ENCODE results near the gene EXOC7.

Gene EXOC7

DNA sequence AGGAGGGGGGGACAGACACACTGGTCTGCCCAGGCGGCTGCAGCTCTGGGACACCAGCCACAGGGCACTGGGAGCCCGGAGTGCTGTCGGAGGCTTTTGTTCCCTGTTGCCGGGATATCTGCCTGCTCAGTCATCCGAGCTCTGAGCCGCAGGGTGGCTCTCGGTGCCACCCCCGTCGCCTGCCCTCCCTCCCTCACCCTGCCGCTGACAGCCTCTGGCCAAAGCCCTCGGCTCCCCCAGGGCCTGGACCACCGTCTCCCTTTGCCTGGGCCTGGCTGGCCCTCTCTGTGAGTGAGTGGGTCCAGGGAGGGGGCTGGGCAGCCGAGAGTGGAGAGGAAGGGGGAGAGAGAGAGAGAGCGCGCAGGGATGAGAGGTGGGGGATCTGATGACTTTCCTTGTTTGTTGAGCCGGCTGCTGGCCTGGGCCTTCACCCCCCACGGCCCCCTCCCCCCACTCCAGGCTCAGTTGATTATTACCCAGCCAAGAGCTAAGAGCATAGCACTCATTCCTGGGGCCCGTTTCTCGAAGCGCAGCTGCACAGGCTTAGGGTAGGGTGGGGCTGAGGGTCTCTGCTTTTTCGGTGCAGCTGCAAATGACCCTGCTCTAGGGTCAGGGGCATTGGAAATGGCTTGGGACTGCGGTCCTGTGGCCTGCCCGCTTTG lies 34.8 kb upstream of the EXOC7 start:
- no peak for DNase-seq

DNA sequence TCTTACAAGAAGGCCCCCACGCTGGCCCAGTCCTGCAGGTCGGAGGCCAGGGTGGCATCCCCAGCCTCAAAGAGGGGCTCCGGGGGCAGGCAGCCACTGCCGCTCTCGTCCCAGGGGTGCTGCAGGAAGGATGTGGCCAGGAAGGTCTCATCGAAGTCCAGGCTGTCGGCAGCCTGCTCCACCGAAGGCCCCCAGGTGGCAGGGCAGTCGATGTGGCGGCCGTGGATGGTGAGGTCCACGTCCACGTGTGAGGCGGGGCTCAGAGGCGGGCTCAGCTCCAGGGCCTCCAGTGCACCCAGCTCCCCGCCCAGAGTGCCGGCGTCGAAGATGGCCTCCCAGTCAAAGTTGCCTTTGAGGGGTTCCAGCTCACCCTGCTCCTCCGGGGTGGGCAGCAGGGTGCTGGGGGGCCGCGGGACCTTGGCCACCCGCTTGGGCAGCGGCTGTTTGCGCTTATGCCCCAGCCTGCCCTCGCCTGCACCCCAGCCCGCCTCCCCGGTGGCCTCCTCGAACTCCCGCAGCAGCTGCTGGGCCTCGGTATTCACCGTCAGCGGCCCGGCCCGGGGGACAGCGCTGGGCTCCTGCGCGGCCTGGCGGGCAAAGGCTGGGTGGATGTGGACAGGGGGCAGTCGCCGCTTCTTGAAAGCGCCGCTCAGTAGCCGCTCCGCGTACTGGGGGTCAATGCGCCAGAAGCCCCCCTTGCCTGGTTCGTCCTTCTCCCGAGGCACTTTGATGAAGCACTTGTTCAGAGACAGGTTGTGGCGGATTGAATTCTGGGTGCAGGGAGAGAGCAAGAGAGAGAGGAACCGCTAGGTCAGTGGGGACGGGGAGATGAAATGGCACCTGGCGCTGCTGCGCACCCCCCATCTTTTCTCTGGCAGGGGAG lies 34.0 kb upstream of the EXOC7 start:
- DNase-seq = no peak

DNA sequence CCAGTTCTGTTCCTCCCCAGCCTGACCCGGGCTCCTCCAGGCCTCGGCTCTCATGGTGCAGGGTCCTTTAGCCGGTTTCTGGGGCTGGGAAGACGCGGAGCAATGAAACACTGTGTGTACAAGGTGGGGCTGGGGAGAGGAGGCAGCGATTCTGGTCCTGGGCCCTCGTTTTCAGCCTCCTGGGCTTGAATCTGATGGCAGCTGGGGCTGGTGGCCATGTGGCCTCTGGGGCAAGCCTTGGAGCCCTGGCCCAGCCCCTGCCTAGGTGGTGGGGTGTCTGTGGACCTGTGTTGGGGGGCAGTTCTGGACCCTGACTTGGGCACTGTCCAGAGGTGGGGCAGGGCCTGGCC lies 33.4 kb upstream of the EXOC7 start:
- no peak for DNase-seq

DNA sequence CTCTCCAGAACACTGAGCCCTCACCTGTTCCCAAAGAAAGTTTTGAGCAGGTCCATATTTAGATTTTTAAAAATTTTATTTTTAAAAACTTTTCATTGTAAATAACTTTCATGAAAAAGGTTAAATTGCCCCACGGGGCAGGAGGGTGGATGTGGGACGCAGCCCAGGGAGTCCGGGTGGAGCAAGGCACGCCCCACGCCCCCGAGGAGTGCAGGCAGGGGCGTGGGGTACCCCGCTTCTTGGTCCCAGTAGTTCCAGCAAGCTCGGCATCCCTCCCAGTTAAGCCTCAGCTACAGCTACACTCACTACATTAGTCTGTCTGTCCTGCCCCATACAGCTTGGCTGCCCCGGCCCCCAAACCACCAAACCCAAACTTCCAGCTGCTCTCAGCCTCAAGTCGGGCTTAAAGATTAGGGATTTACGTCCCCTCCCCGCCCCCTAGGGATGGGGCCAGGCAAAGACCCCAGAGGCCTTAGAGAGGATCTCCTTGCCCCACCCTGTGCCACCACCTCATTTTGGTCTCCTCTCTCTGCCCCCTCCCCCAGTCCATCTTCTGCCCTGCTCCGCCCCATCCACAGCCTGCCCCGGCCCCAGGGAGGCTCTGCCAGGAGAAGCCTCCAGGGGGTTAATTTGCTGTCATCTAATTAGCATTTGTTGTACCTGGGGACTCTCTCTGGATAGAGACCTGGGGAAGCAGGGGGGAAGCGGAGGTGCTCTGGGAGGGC lies 32.9 kb upstream of the EXOC7 start:
- no peak for DNase-seq

DNA sequence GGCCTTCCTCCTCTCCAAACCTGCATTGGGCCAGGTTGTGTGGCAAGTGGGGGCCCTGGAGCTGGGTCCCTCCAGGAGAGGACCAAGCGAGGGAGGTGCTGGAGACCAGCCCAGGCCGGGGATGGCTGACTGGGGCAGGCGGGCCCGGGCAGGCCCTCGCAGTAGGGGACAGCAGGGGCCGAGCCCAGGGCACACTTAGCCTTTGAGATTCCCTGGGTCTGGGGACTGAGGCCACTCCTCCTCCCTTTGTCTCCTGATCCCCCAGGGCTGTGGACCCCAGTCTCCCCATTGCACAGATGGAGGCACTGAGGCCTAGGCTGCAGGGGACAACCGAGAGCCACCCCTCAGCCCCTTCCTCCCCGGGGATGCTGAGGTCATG lies 32.2 kb upstream of the EXOC7 start:
- no peak for DNase-seq

DNA sequence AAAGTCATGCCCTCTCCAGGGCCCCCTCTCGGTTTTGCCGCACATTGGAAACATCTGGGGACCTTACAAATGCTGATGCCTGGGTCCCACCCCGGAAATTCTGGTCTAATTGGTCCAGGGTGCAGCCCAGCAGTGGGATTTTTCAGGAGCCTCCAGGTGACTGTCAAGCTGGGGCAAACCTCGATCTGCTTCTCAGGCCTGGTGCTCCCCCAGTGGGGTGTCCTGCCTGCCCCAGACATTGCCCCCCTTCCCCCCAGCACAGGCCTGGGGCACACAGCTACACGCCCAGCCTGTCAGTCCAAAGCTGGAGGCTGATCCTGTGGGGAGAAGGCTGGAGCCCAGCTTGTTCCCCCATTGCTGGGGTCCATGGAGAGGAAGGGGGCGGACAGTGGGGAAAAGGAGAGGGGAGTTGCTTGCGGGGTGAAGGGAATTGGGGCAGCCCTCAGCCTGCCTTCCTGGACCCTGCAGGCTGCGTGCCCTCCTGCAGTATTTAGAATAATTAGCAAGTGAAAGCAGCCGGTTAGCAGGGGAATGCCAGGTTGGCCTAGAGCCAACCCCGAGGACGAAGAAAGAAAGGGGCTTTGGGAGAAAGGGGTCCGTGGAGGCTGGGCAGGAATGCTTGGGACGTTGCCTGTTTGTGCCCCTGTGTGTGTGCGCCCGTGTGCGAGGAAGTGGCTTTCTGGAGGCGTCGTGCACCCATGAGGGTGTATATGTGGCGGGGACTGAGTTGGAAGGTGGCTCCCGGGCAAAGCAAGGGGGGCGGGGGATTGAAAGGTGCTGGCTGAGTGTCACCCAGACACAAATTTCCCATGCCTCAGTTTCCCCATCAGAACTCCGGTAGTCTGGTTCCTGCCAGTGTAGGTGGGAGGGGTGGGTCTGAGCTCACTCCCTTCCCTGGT lies 31.6 kb upstream of the EXOC7 start:
- no peak for DNase-seq

DNA sequence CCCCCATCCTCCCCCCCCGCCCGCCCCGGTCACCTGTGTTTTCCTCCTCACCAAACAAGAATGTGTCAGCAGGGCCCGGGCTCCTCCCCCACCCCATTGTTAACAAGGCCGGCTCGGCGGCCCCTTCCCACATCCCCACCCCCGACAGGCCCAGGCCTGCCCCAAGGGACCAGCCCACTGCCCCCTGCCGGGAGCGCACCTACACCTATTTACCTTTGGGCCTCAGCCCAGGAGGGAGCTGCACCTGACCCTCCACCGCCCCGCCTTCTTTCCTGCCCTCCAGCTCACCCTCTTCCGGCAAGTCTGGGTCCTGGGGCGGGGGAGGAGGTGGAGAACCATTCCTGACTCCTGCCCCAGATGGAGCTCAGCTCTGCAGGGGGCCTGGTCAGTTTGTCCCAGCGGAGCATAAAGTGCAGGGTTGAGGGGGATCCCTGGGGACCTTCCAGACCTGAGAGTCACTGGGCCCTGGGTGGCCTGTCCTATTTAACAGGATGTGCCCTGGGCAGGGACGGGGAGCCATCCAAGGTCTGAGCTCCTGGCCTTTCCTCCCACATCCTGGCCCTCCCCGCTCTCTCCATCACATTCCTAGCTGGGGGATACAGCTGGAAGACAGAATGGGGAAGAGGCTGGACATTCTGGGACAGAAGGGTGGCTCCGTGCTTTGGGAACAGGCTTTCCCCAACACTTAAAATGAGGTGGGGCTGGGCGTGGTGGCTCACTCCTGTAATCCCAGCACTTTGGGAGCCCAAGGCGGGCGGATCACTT lies 29.2 kb upstream of the EXOC7 start:
- DNase-seq = no peak

DNA sequence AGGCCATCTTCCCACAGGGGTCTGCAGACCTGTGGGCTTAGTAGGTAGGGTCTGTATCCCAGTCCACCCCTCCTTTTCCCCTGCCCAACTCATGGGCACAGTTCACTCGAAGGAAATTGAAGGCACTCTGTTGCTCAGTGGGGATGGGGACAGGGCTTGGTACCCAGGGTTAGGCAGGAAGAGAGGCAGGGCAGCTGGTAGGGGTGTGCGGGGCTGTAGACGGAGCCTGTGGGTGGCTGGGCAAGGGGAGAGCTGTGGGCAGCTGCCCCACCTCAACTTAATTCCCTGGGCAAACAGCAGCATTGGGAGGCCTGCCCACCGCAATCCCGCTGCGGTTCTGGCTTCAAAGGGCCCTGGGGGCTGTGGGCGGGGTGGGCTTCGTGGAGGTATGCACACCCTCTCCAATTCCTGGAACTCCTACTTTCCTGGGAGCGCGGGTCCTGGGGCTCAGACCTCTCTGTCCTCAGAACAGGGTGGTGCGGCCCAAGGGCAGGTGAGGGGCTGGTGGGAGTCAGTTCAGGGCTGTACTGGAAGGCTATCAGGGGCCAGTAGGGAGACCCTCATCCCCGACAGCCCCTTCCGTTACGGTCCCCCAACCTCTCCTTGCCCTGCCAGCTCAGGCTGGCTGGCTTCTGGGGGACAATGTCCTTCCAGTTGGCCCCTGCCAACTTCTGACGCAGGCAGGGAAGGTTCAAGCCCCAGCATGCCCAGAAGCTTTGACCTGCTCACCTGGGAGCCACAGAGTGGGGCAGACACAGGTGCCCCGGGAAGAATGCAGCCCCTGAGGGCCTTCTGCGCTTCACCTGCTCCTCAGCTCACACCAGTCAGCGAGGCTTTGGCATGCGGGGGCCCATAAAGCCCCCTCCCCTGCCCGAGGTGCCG lies 28.3 kb upstream of the EXOC7 start:
- DNase-seq = no peak

DNA sequence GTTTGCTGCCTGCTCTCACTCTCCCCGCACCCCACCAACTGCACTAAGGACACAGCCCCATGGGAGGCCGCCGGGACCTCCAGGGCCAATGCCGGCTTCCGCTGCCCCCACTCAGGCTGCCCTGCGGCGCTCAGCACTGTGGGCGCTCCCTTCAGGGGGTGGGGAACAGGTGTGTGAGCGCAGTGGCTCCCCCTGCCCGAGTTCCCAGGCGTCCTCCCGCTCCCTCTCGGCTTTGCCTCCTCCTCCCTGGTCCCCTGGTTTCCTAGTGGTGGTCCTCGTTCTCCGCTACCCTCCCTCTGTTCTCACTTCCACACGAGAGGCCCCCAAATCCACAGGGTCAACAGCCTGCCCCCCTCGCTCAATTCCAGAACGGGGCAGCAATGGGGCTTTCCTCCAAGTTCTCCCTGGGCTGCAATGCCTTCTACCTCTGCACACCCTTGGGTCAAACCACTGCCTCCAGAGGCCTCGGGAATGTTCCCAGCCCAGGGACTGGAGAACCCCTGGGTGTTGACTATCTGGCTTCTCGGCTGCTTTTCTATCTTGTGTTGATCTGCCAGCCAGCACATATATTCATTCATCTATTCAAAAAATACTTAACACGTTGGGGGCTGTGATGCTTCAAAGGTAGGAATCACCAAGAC lies 27.6 kb upstream of the EXOC7 start:
- DNase-seq = no peak

DNA sequence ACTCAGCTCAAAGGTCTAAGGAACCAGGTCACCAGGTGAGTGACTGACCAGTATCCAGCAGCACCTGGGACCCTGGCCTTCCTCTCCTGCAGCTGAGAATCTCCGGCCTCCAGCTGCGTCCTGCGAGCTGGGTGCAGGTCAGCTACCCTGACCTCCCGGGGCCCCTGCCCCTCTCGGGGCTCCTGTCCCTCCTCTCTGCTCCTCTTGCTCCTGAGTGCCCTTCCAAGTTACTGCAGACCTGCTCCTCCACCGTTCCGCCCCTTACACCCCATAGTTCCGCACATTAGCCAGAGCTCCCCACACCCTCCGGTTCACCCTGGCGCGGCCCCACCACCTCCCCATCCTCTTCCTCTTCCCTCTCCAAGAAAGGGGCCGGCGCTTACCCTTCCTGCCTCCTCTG lies 26.9 kb upstream of the EXOC7 start:
- no peak for DNase-seq

DNA sequence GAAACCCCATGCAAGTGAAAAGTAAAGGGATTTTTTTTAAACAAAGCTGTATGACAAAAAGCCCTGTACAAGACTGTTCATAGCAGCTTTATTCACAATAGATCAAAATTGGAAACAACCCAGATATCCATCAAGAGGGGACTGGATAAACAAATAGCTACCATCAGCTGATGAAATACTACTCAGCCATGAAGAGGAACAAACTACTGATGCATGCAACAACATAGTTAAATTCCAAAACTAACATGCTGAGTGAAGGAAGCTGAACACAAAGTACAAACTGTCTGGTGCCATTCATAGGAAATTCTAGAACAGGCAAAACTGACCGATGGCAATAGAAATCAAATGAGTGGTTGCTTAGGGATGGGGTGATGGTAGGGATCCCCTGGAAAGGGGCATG lies 22.3 kb upstream of the EXOC7 start:
- DNase-seq = no peak

DNA sequence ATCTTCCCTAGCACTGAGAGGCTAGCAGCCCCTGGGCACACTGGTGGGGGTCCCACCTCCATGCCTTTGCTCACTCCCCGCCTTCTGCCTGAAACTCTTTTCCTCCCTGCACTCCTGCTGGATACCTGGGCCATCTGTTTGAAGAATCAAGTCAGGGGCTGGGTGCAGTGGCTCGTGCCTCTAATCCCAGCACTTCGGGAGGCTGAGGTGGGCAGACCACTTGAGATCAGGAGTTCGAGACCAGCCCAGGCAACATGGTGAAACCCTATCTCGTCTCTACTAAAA lies 21.7 kb upstream of the EXOC7 start:
- no peak for DNase-seq

DNA sequence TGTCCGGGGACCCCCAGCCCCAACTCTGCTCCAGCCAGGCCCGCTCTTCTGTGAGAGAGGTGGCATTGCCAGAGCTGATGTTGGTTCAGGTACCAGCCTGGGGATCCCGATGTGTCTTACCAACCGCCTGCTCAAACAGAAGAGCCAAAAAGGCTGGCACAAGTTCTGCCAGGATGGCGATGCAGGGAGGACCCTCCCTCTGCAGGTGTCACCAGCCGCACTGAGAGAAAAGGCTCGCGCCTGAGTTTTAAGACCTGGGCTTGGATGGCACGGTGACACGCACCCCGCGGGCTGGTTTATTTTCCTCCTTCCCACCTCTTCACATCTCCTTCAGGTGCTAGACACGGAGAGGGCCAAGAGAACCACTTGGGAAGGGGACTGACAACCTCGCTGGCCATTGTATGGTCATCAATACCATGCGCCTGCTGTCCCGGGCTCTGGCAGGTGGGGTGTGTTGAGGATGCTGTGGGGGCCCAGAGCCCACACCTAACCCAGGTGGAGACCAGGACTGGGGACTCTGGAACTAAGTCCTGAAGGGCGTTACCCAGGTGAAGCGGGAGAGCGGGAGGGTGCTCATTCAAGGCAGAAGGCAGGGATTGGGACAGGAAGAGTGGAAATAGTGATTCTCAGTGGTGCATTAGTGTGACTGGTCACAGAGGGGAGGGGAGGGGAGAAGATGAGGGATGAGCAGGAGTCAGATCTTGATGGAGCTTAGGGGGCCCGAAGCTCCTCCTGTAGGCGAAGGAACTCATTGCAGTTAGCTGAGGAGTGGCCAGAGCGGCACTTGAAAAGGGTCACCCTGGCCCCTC lies 21.2 kb upstream of the EXOC7 start:
- DNase-seq = no peak

DNA sequence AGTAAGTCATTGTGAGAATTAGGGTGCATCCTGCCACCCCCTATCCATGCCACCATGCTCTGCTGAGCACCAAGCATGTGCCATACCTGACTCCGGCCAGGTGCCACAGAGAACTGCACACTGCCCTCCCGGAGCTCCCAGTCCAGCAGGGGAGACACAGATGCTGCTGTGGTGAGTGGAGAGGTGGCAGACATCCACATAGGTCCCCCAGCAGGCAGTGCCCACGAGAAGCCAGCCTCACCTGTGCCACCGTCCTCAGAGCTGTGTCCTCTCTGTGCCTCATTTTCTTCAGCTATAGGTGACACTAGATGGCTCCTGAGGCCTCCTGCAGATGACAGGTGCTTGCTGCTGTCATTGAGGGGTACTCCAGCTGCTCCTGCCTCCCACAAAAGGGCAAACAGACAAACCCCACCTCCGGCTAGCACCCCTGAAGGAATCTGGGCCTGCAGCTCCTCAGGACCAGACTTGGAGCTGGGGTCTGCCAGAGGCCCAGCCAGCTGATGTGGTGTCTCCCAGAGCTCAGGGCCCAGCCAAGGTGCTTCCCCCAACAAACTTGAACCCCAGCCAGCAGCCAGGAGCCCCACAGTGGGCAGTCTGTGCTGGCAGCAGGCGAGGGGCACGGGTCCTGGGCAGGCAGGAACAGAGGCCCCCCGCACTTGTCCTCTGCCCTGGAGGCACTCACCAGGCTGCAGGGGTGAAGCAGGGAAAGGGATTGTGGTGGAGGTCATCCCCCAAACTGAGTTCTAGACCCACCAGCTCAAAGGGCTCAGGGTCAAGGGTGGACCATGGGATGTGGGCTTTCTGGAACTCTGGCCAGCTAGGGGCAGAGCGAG lies 20.4 kb upstream of the EXOC7 start:
- no peak for DNase-seq

DNA sequence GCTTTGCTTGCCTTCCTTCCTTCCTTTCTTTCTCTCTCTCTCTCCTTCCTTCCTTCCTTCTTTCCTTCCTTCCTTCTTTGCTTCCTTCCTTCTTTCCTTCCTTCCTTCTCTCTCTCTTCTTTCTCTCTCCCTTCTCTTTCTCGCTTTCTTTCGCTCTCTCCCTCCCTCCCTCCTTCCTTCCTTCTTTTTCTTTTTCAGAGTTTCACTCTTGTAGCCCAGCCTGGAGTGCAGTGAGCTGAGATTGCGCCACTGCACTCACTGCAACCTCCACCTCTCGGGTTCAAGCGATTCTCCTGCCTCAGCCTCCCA lies 19.6 kb upstream of the EXOC7 start:
- no peak for DNase-seq

DNA sequence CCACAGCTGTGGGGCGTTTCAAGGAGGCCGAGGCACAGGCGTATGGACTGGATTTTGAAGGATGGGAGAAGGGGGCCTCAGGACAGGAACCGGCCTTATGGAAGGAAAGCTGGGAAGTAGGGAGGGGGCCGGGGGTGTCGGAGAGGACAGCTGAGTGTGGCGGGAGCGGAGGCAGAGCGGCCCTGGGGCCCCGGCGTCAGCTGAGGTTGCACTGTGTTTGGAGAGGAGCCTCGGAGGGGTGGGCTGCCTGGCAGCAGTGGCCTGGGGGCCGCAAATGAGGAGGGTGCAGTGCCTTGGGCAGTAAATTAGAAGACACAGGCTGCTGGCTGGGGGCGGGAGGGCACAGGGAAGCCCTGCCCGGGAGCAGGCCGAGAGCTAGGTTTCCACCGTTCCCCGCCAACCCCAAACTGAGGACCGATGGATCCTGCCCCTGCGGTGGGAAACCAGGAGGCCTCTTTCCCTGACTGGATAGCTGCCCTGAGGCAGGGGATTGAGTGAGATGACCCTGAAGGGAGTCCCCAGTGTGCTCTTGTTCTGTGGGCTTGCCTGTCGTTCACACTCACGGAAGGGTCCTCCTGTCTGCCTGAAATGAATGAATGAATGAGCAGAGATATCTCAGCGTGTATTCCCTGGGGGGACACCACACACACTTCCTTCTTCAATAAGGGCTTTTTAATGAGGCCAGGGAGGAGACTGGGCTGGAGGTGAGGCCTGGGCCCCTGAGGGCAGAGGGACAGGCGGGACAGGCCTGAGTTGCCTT lies 19.0 kb upstream of the EXOC7 start:
- DNase-seq = no peak

DNA sequence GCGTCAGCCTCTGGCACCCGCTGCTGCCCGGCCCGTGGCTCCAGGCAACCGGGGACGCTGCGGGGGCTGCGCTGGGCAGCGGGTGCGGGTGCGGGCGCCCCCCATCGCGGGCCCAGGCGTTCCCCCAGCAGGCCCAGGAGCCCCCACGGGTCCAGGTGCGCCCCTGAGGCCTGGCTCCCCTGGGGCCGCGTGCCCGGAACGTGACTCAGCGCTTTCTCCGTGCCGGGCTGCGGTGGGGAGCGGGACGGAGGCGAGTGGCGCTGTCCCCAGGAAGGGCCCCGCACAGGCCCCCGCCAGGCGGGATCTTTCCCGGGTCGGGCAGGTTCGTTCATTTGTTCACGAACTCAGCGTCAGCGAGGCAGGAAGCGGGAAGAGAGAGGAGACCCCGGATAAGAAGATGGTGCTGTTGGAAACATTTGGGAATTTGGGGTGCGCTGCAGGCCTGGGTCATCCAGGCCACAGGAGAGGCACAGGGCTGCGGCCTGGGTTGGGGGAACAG lies 18.4 kb upstream of the EXOC7 start:
- peak; percentile 48 for DNase-seq

DNA sequence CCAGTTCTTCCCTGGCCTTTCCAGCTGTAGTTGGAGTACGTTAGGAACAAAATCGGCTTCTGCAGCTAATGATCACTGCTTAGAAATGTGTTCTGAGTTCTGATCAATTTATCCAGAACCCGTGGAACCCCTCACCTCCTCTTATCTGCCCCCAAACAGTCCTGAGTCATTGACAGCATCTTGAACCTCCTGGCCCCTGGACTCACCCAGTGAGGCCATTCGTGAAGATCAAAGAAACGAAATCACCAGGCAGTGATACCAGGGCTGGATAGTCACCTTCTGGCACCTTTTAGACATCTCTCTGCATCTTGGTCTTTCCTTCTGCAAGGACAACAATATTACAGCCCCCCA lies 17.0 kb upstream of the EXOC7 start:
- no peak for DNase-seq
